NB4 (cell line): ENCODE data around the gene GALNT17.

ENCODE experiments used
- MYC ChIP-seq: IDR thresholded peaks from 2 replicates; pipeline ENCODE4 v1.6.1; 2011; ENCODE audit warnings: low read depth, low read length
- POLR2A ChIP-seq: IDR thresholded peaks from 2 replicates; pipeline ENCODE4 v1.6.1; 2011; ENCODE audit warnings: mild to moderate bottlenecking; ENCODE audit not compliant: insufficient read length; ENCODE audit errors: extremely low read depth
- TF ChIP-seq, protein P1 (sequence below): IDR thresholded peaks from one replicate; pipeline ENCODE4 v1.5.1; 2012; ENCODE audit warnings: low read depth, low read length
- TF ChIP-seq, protein P2 (sequence below): IDR thresholded peaks from 2 replicates; pipeline ENCODE4 v1.6.1; 2011; ENCODE audit warnings: low read depth, low read length

DNA sequence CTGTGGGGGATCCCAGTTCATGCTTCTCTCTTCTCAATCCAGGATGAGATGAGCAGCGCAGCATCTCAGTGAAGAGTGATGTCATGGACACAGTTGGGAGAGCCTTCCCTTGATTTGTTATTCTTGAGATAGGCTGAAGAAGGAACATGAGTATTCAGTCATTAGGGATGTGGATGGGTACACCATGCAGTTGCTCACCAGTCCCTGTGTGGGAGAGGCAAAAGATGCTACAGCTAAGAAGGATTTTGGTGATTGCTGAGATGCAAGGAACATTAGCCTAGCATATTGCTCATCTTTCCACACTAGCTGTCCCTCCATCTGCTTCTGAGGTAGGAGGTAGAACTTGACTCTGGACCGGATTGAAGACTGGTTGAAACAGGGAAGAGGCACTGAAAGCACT is 179.6 kb downstream of the GALNT17 start:
- TF ChIP-seq, protein P1, sequence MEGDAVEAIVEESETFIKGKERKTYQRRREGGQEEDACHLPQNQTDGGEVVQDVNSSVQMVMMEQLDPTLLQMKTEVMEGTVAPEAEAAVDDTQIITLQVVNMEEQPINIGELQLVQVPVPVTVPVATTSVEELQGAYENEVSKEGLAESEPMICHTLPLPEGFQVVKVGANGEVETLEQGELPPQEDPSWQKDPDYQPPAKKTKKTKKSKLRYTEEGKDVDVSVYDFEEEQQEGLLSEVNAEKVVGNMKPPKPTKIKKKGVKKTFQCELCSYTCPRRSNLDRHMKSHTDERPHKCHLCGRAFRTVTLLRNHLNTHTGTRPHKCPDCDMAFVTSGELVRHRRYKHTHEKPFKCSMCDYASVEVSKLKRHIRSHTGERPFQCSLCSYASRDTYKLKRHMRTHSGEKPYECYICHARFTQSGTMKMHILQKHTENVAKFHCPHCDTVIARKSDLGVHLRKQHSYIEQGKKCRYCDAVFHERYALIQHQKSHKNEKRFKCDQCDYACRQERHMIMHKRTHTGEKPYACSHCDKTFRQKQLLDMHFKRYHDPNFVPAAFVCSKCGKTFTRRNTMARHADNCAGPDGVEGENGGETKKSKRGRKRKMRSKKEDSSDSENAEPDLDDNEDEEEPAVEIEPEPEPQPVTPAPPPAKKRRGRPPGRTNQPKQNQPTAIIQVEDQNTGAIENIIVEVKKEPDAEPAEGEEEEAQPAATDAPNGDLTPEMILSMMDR = no peak
- TF ChIP-seq POLR2A (no peak), MYC (no peak)
- TF ChIP-seq, protein P2, sequence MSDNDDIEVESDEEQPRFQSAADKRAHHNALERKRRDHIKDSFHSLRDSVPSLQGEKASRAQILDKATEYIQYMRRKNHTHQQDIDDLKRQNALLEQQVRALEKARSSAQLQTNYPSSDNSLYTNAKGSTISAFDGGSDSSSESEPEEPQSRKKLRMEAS = no peak
